ENCODE results near the gene SLC8A3.

Gene SLC8A3

DNA sequence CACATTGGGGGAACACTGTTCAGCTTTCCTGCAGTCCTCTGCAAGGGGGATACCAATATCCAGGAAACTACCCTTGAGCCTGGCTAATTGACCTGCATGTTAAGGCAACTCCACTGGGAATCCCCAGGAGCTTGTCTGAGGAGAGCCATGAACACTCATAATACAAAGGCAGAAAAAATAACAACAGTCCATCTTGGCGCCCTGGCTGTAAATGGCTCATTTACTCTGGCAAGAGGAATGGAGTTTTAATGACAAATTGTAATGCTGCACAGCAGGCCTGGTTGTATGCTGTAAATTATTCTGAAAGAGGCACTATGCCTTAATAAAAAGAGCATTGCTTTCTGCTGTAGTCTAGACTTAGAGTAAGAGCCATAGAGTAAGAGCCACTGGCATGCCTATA lies 58.3 kb downstream of the SLC8A3 start:
- TF ChIP-seq, protein P1, sequence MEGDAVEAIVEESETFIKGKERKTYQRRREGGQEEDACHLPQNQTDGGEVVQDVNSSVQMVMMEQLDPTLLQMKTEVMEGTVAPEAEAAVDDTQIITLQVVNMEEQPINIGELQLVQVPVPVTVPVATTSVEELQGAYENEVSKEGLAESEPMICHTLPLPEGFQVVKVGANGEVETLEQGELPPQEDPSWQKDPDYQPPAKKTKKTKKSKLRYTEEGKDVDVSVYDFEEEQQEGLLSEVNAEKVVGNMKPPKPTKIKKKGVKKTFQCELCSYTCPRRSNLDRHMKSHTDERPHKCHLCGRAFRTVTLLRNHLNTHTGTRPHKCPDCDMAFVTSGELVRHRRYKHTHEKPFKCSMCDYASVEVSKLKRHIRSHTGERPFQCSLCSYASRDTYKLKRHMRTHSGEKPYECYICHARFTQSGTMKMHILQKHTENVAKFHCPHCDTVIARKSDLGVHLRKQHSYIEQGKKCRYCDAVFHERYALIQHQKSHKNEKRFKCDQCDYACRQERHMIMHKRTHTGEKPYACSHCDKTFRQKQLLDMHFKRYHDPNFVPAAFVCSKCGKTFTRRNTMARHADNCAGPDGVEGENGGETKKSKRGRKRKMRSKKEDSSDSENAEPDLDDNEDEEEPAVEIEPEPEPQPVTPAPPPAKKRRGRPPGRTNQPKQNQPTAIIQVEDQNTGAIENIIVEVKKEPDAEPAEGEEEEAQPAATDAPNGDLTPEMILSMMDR (IDR thresholded peaks at IDR 0.05; ENCODE audit: low read depth, low read length, missing control alignments): no peak
- H3K4me3 ChIP-seq (ENCODE audit: low read depth, low read length): no peak overlapping the region
- no peak for DNase-seq (ENCODE audit: low read depth)
- in situ Hi-C loops (cut with HindIII; ENCODE audit: low sequenced_read_pairs): no loop called here

DNA sequence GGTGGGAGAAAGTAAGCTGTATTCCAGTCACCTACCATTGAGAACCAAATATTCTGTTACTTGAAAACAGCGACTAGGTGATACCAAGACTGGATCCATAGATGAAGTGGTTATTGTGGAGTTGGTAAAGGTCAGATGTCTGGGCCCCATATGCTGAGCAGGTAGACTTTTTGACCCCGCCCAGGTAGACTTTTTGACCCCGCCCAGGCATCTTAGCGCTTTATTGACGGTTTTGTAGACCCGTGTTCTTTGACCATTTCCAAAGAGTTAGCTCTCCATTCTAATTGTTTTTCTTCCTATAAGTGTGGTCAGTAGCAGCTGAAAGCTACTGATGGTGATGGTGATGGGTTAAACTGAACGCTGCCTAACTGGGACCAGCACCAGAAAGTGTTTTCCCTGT lies 61.6 kb downstream of the SLC8A3 start:
- DNase-seq (ENCODE audit: low read depth): no peak
- no peak overlapping the region for H3K4me3 ChIP-seq (ENCODE audit: low read depth, low read length)
- in situ Hi-C loops (cut with HindIII; ENCODE audit: low sequenced_read_pairs): no loop called here
- TF ChIP-seq, protein P1 (IDR thresholded peaks at IDR 0.05; ENCODE audit: low read depth, low read length, missing control alignments): no peak

DNA sequence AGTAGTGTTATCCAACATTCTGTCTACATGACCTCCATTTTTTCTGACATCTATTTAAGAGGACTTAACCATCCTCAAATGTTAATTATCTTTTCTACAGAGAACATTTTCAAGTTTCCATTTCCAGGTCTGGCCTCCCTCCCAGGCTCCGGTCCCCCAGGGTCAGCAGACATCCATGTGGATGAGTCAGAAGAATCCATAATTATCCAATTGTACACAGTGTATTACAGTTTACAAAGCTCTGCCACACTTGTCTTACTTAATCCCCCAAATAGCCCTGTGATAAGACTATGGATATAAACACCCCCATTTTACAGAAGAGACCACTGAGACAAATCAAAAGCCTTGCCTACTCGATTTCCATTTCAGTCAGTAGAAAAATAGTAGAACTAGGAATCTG lies 65.0 kb downstream of the SLC8A3 start:
- in situ Hi-C loops (cut with HindIII; ENCODE audit: low sequenced_read_pairs): no loop called here
- no peak overlapping the region for H3K4me3 ChIP-seq (ENCODE audit: low read depth, low read length)
- DNase-seq (ENCODE audit: low read depth): no peak
- TF ChIP-seq, protein P1 (IDR thresholded peaks at IDR 0.05; ENCODE audit: low read depth, low read length, missing control alignments): no peak

DNA sequence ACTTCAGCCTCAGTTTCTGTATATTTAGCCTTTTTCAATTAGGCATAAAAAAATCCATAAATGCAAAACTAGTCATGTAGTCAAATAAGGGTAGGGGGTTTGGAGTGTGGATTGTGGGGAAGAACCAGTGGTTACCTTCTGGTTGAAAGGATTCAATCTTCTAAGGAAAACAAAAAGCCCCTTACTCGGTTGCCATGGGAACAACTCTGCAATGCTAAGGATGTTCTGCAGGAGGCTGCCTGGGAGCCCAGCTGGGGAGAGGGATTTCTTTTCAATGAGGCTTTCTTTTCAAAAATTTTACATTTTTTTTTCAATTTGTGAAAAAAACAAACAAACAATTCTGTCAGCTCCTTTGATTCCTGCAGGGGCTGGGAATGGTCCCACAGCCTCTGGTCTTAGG lies 67.2 kb downstream of the SLC8A3 start:
- TF ChIP-seq, protein P1 (IDR thresholded peaks at IDR 0.05; ENCODE audit: low read depth, low read length, missing control alignments): no peak
- H3K4me3 ChIP-seq (ENCODE audit: low read depth, low read length): no peak overlapping the region
- in situ Hi-C loops (cut with HindIII; ENCODE audit: low sequenced_read_pairs): no loop called here
- no peak for DNase-seq (ENCODE audit: low read depth)

GRCh38 chr14:70118064-70118463 lies 70.7 kb downstream of the SLC8A3 start:
- no peak overlapping the region for H3K4me3 ChIP-seq (ENCODE audit: low read depth, low read length)
- in situ Hi-C loops (cut with HindIII; ENCODE audit: low sequenced_read_pairs): no loop called here
- TF ChIP-seq, protein P1 (IDR thresholded peaks at IDR 0.05; ENCODE audit: low read depth, low read length, missing control alignments): no peak
- no peak for DNase-seq (ENCODE audit: low read depth)

DNA sequence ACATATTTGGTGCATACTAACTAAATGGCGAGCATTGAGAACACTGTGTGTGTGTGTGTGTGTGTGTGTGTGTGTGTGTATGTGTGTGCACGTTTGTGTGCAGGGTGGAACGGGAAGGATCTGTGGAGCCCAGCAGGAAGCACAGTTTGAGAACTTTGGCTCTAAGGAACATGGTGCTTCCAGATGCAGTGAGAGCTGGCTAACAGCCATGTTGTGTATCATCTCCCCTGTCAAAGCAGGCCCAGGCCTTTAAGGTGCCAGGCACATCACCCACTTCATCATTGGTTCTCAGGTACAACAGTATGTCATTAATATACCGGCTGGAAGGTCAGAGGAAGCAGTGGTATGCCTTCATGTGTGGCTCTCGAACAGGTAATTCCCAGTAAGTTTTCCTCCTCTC lies 72.5 kb downstream of the SLC8A3 start:
- in situ Hi-C loops (cut with HindIII; ENCODE audit: low sequenced_read_pairs): no loop called here
- H3K4me3 ChIP-seq (ENCODE audit: low read depth, low read length): no peak overlapping the region
- TF ChIP-seq, protein P1 (IDR thresholded peaks at IDR 0.05; ENCODE audit: low read depth, low read length, missing control alignments): no peak
- DNase-seq (ENCODE audit: low read depth): no peak

GRCh38 chr14:70114621-70115156 lies 74.1 kb downstream of the SLC8A3 start:
- TF ChIP-seq, protein P1 (IDR thresholded peaks at IDR 0.05; ENCODE audit: low read depth, low read length, missing control alignments): no peak
- no peak overlapping the region for H3K4me3 ChIP-seq (ENCODE audit: low read depth, low read length)
- in situ Hi-C loops (cut with HindIII; ENCODE audit: low sequenced_read_pairs): no loop called here
- no peak for DNase-seq (ENCODE audit: low read depth)

All from astrocyte of the cerebellum (primary cell).